ELR (cell line): Measurements from ENCODE around the gene DOCK2.

ENCODE experiments used
- DNase-seq: peaks from one replicate; pipeline ENCODE4 v3.0.0-alpha.2; 2015; ENCODE audit warnings: low read depth

Gene DOCK2

GRCh38 chr5:169989365-169989764, 352.3 kb downstream of the DOCK2 start:
- DNase-seq = no peak

GRCh38 chr5:169991115-169991869, 354.2 kb downstream of the DOCK2 start:
- no peak for DNase-seq

GRCh38 chr5:169992789-169993484, 355.9 kb downstream of the DOCK2 start:
- DNase-seq = no peak

GRCh38 chr5:169993485-169993790, 356.4 kb downstream of the DOCK2 start:
- DNase-seq = no peak

GRCh38 chr5:169997798-169998197, 360.7 kb downstream of the DOCK2 start:
- no peak for DNase-seq

GRCh38 chr5:169999621-170000020, 362.5 kb downstream of the DOCK2 start:
- DNase-seq = no peak

GRCh38 chr5:170000155-170000554, 363.1 kb downstream of the DOCK2 start:
- DNase-seq = no peak

- no peak for DNase-seq
Measured at GRCh38 chr5:170006021-170006420, 368.9 kb downstream of the DOCK2 start.

GRCh38 chr5:170008376-170008775, 371.3 kb downstream of the DOCK2 start:
- DNase-seq = no peak

- no peak for DNase-seq
Measured at GRCh38 chr5:170010595-170010994, 373.5 kb downstream of the DOCK2 start.

- no peak for DNase-seq
Measured at GRCh38 chr5:170011751-170012150, 374.7 kb downstream of the DOCK2 start.

GRCh38 chr5:170012622-170013021, 375.5 kb downstream of the DOCK2 start:
- no peak for DNase-seq

- DNase-seq = no peak
Measured at GRCh38 chr5:170020423-170020822, 383.3 kb downstream of the DOCK2 start.

- DNase-seq = no peak
Measured at GRCh38 chr5:170021506-170021905, 384.4 kb downstream of the DOCK2 start.

- DNase-seq = no peak
Measured at GRCh38 chr5:170025853-170026252, 388.8 kb downstream of the DOCK2 start.

GRCh38 chr5:170028124-170028523, 391.0 kb downstream of the DOCK2 start:
- DNase-seq = no peak

- no peak for DNase-seq
Measured at GRCh38 chr5:170034231-170034630, 397.2 kb downstream of the DOCK2 start.

- no peak for DNase-seq
Measured at GRCh38 chr5:170038241-170038640, 401.2 kb downstream of the DOCK2 start.

GRCh38 chr5:170039830-170040229, 402.8 kb downstream of the DOCK2 start:
- DNase-seq = no peak

- no peak for DNase-seq
Measured at GRCh38 chr5:170046241-170046640, 409.2 kb downstream of the DOCK2 start.

GRCh38 chr5:170049713-170050112, 412.6 kb downstream of the DOCK2 start:
- no peak for DNase-seq

GRCh38 chr5:170053896-170054295, 416.8 kb downstream of the DOCK2 start:
- DNase-seq = no peak

GRCh38 chr5:170055606-170056005, 418.5 kb downstream of the DOCK2 start:
- DNase-seq = no peak
